GM19395 (cell line): Measurements from ENCODE around the gene CNTN6.

Source experiments
- ATAC-seq: cut with Tn5 transposase; IDR thresholded peaks from one replicate; pipeline ENCODE4 v1.9.1; 2021; ENCODE audit warnings: mild to moderate bottlenecking, moderate library complexity; ENCODE audit not compliant: unreplicated experiment

Gene CNTN6

DNA sequence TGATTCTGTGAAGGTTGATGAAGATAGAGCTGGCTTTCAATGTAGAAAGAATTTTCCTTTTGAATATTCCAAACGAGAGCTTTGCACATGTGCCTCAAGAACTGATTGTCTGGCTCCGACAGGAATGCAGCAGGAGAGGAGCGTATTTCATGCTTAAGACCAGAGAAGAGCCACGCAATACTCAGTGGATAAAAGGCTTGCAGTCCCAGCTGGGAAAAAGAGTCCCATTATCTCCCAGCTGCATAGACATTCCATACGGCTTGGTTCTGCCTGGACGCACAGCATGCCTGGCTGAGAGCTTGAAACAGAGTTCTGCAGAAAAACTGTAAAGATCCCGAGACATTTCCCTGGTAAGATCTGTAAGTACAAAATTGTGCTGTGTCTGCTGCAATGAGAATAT, at the start of gene CNTN6:
Gene CNTN6, plus strand, starts transcription at position 254 of the 400 bp plus-strand sequence. CDS start 54,985 bp downstream, outside the sequence.
- no peak for ATAC-seq

DNA sequence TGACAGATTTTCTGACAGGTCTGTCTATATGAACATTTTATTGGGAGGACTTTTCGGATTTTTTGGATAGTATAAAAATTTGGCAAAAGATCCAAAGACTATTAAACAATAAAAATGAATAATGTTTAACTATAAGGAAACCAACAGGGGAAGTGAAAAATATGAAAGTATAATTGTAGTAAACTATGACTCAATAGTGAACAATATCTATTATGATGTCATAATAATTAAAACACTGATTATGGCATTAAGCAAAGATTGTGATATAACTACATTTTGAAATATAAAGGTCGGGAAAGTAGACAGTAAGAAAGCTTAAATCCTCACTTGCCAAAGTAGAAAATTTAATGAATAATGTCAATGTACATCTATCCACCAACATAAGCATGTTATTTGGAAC, 44.3 kb upstream of the CNTN6 start:
- no peak for ATAC-seq

GRCh38 chr3:1055870-1056269, 37.0 kb upstream of the CNTN6 start:
- no peak for ATAC-seq

DNA sequence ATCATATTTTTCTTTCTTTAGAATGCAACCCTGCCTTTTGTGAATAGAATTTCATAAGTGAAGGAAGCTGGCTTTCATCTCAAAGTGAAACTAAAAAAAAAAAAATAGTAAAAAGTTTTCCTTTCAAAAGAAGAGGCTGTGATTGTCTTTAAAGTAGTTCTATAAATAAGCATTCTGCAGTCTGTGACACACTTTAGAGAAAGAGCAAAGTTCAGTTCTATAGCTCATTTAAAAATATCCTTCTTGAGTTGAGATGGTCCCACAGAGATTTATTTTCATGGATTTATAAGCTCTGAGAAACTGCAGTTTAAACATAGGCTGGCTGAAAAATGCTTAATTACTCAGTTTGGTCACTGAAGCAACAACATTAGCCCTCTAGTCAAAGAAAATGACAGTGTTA, 36.1 kb upstream of the CNTN6 start:
- ATAC-seq = no peak

DNA sequence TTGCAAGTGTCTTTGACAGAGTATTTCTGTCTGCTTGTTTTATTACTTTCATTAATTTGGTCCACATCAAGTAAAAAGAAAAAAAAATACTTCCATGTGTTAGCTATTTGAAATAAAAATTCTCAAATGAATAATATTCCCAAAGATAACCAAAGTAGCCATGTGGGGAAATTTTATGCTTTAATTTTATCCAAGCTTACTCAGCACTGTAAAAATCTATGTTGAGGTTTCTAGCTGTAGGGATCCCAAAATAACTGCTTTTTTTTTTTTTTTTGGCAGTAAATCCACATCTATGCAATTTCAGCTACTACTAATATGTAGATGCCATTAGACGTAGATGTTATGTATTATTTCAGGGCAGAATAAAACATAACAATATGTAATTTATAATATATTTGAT, 35.4 kb upstream of the CNTN6 start:
- ATAC-seq = no peak

DNA sequence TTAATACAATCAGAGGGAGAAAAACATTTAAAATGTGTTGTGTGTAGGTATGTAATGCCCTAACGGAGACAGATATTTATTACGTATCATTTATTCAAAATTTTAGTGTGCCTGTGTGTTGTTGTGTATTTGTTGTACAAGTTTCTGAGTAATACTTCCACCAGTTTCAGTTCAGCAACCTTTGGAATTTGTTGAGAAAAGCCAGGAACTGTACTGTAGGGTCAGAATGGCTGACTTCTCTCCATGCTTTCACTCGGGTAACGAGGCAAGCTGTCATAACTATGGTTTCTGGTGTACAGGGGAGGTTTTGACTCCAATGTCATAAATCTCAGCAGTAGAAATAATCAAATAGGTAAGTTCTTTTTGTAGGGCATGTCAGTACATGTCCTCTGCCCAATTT, 23.8 kb upstream of the CNTN6 start:
- ATAC-seq = no peak

DNA sequence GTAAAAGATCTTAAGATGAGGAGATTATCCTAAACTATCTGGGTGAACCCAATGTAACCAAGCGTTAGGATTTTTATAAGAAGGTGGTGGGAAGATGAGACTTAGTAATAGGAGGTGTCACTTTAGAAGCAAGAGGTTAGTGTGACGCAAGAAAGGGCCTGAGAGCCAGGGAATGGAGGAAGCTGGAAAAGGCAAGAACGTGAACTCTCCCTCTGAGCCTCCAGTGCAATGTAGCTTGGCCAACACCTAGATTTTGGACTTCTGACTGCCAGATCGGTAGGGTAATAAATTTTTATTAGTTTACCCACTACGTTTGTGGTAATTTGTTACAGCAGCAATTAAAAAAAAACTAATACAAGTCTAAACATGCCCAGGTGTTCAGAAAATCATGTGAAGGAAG, 20.8 kb upstream of the CNTN6 start:
- no peak for ATAC-seq

- no peak for ATAC-seq
Observed at GRCh38 chr3:1079662-1080061, 13.2 kb upstream of the CNTN6 start.

DNA sequence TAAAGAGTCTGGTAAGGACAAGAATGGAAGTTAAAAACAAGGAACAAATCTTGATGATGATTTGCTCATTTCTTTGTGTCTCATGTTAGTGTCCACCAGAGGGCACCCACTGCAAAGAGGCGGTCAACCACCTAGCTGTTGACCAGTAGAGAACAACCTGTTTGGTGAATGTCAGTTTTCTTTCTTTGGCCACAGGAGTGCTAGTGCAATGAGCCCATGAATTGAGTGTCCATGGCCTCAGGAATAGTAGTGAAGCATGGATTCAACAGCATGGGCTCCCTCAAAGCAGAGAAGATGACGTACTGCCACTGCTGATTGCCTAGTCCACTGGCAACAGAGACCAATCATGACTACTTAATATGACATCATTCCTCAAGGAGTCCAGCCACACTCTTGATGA, 10.7 kb upstream of the CNTN6 start:
- peak; percentile 72 for ATAC-seq

DNA sequence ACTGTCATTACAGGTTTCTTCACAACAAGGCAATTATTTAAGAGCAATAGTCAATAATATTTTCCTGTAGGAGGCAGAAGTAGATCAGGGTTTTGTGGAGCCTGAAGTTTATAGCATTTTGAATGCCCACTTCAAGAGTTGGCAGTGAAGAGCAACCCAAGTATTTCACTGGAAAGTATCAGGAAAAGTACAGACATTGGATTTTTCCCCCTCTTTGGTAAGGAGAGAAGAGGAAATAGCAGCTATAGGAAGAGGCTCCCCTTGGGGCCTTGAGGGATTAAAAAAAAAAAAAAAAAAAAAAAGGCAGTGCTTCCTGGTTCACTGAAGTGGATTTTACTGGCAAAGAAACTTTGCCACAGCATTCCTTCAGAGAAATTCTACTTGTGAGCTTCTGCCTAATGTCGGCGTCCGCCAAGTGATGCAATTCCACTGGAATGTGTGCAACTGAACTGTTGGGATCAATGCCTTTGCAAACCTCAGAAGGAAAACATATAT, 5.7 kb upstream of the CNTN6 start:
- no peak for ATAC-seq

DNA sequence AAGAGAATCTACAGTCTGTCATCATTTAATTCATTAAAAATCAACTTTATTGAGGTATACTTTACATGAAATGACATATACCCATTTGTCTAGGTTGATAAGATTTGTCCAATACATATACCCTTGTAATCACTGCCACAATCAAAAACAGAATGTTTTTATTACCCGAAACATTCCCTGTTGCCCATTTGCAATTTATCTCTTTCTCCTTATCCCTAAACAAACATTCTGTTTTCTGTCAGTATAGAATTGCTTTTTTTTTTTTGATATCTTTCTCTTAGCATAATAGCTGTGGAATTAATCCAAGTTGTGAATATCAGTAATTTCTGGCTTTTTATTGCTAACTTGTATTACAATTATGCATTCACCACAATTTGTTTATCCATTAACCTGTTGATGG, 4.3 kb upstream of the CNTN6 start:
- ATAC-seq = no peak

DNA sequence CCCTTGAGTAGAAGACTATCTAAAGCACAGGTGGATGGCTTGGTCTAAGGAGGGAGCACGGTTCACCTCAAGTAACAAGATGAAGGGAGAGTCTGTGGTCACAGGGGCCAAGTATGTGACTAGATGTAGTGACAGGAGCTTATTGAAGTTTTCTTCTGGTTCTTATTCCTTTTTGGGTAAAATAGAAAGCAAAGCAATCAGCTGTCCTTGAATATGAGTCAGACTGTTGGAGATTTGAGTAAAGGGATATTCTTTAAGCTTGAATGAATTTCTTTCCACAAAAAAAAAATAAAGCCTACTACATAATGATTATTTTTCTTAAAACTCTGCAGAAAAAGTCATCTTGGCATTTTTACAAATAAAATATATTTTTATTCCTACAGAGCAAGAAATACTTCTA, 1.5 kb upstream of the CNTN6 start:
- no peak for ATAC-seq

DNA sequence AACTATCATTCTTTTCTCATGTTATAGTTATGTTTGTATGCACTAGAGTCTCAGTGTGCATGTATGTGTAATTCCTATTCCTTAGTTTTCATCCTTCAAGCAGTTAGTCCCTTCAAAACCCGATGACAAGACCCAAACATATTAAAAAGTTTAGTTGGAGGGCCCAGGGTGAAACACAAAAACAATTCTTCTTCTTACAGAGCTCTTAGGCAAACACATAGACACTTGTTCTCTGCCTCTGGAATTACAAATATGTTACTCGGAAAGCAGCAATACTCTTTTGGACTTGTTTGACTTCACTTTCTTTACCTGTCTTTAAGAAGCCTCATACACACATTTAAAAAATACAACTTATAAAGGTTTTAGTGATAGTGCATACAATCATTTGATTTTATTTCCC, 763 bp upstream of the CNTN6 start:
- no peak for ATAC-seq

- ATAC-seq = no peak
Observed at GRCh38 chr3:1093217-1093616, 393 bp downstream of the CNTN6 start.

DNA sequence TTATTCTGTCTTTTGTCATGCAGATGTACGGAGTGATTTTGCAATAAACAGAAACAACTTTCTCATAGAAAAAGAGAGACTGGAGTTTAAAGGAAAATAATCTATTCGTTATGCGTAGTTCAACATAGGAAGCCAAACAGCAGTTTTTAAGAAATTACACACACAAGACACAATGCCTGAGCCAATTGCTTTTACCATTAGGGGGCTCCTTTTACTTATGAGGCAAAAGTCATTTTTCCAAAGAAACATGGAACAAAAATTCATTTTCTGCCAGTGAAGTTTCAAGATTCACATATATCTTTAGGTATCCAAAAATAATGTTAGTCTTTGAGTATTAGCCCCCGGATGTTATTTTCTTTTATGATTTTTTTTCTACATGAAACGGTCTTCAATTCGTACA, 10.7 kb downstream of the CNTN6 start:
- ATAC-seq = no peak

DNA sequence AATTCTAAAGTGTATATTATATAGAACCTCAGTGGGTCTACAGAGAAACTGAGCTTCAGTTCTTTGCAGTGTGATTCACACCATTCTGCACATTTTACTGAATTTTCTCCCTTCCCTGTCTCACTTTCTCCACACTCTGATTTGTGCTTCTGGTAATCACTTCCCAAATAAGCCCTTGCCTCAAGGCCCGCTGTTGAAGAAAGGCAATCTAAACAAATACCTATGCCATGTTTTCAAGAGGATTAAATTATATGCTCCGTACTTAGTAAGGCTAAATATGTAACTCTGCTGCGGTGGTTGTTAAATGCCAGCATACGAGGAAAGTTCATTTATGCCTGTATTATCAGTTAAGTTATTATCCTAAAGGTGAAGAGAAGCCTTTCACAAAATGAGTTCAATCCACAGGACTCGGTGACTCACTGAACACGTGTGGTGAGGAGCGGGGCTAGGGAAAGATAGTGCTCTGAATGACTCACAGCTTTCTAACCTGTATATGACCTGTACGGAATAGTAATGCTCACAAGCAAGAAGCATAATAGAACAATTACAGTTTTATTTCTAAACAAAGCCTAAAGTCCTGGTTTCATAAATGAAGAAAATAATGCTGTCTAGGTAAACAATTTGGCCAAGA, 25.1 kb downstream of the CNTN6 start:
- ATAC-seq = no peak

DNA sequence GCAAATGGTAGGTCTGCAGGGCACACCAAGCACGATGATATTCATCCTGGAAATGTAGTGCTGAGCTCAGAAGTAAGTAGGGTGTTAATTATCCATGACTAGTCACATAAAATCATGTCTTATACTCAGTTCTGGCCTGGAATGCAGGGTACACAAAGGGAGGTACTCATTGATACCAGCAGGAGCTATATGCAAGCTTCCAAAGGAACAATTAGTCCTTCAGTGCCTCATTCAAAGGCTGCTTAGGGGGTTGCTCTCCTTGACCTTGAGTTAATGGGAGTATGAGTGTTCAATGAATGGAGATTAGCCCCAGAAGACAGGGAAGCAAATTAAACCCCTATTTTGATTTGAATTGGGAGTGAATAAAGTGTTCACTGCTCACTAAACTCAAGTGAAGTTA, 38.3 kb downstream of the CNTN6 start:
- no peak for ATAC-seq

DNA sequence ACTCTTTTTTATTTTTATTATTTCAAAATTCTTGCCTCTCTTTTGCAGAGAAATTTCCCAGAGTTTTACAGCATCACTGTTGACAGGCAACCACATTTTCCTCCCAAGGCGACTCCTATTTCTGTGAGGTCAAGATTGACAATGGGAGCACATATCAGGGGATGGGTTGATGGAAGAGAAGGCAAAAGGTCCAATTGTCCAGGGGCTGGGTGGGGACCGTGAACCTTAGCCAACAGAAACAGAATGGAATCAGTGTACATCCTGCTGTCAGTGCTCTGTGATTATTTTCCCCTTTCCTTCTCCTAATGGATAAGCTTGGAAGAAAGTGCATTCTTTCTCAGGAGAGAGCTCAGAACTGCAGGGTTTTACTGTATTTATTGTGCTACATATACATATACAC, 42.4 kb downstream of the CNTN6 start:
- ATAC-seq = no peak

- ATAC-seq = no peak
Observed at GRCh38 chr3:1138036-1138435, 45.2 kb downstream of the CNTN6 start.

- ATAC-seq = no peak
Observed at GRCh38 chr3:1139071-1139470, 46.2 kb downstream of the CNTN6 start.

DNA sequence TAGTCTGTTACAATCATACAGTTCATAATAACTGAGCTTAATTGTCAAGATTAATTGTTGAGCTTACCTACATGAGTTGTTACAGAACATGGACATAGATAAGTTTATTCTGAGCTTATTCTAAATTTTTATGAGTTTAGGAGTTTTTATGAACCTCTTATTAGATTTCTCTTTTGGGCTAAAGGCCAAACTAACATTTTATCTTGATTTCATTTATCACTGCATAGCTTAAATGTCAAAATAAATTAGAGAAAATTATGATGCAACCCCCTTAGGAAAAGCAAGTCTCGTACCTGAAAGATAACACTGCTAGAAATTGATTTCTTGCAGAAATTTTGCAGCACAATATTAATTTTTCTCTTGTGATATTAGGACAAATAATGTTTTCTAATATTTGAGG, 54.5 kb downstream of the CNTN6 start:
- ATAC-seq = no peak

GRCh38 chr3:1147819-1148218, 55.0 kb downstream of the CNTN6 start:
- ATAC-seq = no peak

DNA sequence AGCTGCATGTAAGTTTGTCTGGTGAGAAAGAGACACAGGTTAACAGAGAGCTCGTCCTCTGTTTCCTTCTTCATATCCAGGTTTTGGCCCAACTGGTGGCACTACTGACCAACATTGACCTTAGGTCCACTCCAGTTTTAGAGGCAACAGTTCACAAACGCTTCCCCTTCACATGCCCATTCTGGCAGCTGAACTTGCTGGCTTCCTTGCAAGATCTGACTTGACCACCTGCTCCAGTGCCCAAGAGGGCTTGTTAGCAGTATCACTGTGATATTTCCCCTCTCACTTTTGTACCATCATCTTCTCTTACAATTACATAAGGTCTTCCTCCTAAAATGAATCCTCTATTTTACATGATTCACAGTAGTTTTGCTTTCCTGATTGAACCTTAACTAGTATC, 71.3 kb downstream of the CNTN6 start:
- no peak for ATAC-seq
